GM18861 (cell line): ENCODE measurements around the gene SH2D2A.

Source experiments
- ATAC-seq: cut with Tn5 transposase; IDR thresholded peaks from one replicate; pipeline ENCODE4 v1.9.1; 2021; ENCODE audit not compliant: unreplicated experiment

Gene SH2D2A

DNA sequence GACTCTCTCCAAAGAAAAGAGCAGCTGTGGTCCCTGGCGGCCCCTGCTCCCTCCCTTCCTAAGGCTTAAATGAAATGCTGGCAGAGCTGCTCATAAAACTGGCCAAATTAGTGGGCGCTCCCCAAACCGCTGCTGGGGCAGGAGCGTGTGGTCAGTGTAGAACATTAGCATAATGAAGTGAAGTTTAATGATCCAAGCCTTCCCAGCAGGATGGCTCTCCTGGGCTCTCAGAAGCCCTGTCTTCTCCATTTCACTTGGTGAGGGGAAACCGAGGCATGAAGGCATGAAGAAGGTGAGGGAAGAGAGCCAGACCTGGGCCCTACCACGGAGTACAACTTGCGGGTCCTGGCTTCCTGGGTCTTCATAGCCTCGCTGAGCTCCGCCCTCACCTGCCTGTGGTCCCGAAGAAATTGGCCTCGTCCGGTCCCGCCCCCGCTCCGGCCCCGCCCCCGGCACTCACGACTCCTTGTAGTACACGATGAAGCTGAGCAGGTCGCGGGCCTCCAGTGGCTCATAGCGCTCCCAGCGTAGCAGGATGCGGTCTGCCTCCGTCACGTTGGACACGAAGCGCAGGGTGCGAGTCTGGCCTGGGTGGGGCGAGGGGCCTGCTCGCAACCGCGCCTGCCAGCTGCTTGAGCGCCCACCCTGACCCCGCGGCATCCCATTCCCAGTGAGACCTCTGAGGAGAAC lies 32.0 kb upstream of the SH2D2A start:
- ATAC-seq: no peak

DNA sequence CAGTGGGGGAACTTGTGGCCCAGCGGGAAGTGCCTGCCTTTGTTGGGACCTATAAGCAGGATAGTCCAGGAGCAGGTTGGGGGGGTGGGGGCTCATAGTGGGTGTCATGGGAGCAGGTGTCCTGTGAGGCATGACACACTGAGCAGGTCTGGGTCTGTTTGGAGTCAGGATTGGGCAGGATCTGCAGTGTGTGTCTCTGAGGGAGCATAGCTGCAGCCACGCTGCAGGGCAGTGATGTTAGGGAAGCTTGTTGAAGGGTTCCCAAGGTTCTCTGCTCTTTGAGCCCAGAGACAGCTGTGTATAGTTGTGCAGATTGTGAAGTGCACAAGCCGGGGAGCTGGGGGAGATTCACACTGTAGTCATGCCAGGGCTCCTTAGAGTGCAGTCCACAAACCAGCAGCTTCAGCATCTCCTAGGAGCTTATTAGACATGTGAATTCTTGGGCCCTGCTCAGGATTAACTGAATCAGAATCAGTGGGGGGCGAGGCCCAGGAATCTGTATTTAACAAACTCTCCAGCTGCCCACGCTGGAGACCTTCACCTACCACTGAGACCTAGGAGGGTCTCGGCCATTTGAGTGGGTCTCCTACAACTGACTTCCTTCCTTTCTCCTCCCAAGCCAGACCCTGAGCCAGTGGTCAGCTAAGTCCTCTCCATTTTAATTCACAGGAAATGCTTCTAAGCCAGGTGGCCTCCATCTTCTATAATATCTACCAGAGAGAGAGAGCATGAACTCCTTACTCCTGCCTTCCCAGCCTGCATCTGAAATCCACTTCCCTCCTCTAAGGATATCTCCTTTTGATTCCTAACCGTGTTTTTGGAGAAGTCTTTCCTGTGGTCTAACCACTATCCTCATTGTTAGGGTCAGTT lies 31.2 kb upstream of the SH2D2A start:
- ATAC-seq: no peak

DNA sequence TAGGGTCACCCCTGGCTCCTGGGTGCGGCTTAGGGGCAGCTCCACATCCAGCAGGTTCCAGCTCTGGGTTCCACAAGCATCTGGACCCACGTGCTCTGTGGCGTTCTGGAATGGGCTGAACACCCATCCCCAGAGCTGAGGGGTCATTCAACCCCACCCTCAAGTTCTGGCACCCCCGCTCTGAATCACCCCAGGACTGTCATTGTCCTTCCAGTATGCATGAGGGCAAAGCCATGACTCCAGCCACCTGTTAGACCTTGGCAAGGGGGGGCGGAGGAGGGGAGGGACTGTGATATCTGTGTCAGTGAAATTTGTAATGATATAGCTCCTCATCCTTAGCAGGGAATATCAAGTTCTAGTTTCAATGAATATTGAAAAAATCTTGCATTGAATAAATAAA lies 30.0 kb upstream of the SH2D2A start:
- no peak for ATAC-seq

DNA sequence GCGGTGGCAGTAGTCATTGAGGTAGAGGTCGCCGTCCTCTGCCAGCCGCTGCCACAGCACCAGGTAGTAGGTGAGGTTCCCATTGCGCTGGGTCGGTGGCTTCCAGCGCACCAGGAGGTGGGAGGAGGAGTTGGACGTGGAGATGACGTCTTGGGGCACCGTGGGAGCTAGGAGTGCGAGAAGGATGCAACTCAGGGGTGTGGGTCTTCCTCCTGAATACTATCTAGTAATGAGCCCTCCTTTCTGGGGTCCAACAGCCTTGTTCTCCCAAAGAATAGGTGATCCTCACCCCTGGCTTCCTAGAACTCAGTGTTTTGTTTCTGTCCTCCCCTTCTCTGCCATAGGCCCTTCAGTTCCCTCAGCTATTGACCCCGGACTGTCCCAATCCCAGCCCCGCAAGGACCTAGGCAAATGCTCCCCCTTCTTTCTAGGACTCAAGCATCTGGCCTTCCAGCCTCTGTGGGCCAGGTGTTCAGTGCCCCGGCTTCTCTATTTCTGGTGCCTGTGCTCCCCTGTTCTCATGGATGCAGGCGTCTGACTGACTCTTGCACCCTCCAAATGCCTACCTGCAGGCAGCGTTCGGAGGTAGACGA lies 29.4 kb upstream of the SH2D2A start:
- ATAC-seq: no peak

DNA sequence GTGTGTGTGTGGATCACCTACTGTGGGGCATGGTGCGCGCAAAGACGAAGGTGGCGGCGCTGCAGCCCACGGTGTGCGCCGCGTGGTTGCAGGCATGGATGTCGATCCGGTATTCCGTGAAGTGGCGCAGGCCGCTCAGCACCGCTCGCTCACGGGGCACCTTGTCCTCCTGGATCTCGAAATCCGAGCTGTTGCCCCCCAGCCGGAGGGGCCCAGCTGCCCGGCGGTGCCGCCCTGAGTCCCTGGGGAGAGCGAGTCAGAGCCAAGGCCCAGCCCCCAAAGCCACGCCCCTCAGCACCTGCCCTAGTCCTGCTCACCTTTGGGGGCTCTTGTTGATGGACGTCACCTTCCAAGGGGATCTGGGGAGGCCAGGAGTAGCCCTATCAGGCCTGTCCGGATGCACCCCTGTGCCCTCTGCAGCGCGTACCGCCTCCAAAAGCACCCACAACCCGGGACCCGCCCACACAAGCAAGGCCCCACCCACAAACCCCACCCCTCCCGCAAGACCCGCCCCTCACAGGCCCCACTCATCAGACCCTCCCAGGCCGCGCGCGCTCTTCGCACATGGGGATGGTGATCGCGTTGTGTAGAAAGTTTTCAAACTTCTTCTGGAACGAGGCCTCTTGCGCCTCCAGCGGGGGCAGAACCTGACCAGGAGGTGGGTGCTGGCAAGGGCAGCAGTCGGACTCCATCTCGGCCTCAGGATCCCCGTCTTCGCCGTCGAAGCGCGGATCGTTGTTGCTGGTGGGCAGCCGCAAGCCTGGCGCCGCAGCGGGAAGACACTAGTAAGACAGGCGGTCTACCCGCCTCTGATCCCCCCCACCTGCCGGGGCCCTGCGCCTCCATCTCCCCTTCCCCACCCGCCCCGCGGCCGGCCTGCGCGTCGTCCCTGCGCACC lies 28.7 kb upstream of the SH2D2A start:
- no peak for ATAC-seq

DNA sequence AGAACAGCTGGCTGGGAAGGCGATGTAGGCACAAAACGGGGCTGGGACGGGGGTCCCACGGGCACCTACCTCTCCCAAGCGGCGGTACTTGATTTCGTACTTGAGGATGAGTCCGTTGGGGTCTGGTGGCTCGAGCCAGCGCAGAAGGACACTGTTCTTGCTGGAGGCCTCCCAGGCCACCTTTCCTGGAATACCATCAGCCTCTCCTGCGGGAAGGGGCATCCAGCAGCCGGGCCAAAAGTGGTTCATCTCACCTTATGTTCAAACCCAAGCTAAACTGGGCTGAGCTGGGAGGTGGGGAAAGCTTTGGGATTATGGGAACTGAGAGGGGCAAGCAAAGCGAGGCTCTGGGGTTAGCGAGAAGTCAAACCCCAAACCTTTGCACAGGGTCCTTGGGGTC lies 28.0 kb upstream of the SH2D2A start:
- ATAC-seq: no peak

DNA sequence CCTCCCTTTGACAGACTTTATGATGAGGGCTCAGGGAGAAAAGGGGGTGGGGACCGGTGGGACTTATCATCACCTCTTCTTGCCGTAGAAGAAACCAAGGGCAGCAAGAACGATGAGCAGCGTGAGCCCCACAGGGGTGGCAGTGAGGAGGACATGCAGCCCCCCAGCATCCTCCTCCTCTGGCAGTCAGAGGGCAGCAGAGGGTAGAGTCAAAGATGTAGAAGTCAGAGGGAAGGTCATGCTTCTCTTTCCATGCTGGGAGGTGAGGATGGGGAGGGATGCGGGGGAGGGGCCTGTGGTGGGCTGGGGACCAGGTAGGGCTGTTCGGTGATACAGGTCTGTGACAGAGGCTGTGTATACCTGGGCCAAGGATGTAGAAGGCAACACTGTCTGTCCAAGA lies 27.5 kb upstream of the SH2D2A start:
- ATAC-seq: no peak

DNA sequence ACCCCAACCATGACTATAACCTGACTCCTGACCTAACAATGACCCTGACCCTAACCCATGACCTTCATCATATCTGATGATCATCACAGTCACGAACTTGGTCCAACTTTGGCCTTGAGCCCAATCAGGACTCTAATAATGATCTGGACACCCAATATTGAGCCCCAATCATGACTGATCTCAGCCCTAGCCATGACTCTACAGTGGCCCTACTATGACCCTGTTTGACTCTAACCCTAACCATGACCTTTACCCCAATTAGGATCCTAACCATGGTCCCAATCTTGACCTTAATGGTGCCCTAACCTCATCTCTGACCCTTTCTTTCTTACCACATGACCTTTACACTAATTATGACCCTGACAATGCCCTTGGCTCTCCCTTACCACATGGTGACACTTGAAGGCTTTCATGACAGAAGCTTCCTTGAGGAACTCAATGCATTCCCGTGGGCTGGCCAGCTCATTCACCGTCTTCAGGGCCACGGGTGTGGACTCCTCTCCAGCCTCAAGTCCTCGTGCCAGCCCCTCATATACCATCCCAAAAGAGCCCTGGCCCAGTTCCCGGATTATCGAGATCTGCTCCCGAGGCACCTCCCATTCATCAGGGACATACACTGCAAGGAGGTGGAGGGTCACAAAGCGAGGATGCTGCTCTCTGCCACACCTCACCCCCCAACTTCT lies 26.1 kb upstream of the SH2D2A start:
- ATAC-seq: no peak

DNA sequence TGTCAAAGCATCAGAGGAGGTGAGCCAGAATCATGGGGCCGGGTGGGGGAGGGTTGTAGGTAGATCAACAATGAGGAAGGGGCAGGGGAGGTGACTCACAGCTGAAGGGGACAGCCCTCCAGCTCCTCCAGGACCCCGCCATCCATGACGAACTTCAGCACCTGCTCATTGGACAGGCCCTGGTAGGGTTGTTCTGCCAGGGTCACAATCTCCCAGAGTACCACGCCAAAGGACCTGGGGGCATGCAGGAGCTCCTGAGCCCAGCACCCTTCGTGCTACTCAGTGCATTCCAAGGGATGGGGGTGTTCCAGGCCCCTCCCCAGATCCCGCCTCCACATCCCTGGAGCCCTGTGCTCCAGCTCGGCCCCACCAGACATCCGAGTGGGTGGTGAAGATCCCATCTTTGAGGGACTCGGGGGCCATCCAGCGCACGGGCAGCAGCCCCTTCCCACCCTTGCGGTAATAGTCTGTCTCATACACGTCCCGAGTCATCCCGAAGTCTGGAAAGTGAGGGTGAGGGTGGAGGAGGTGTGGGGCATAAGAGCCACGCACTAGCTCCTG lies 24.7 kb upstream of the SH2D2A start:
- ATAC-seq: no peak

DNA sequence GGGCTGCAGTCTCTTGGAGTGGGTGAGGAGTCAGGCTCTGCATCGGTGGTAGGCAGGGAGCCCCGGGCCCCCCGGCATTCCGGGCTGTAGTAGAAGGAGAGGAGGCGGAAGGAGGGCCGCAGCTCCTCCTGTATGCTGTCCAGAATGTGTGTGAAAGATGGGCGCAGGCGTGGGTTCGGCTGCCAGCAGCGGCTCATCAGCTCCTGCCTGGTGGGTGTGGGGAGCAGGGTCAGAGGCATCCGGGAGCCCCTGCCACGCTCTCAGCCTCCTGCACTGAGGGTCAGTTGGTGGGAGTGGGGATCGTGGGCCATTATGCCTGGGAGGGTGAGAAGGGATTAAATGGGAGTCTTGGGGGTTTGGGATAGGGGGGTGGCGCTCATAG lies 24.2 kb upstream of the SH2D2A start:
- ATAC-seq: no peak

DNA sequence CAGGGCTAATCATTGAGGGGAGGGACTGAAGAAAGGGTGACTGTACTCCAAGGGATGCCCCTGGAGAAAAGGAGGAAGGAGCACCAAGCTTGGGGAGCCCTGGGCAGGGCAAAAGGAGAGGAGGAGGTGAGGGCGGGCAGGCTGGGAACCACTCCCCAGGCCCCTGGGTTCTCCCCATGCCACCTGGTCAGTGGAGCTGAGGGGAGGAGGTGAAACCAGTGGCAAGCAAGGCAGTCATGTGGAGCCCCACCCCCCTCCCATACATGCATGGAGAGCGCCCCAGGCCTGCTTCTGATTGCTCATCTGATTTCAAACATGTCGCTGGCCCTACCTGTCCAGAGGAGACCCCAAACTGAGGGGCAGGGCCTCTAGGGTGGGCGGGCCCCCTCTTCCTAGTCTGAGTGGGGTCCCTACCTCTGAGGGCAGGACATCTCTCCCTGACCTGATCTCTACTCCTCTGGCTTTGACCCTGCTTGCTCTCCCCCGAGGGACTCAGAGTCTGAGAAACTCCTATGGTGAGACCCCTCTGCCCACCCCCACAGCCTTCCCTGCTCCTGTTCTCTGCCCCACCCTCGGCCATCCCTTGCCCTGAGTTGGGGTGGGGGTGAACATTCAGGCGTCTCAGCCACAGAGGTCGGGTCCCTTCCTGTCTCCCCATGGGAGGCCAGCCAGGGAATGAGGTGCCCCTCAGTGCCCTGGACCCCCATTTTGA lies 23.7 kb upstream of the SH2D2A start:
- no peak for ATAC-seq

DNA sequence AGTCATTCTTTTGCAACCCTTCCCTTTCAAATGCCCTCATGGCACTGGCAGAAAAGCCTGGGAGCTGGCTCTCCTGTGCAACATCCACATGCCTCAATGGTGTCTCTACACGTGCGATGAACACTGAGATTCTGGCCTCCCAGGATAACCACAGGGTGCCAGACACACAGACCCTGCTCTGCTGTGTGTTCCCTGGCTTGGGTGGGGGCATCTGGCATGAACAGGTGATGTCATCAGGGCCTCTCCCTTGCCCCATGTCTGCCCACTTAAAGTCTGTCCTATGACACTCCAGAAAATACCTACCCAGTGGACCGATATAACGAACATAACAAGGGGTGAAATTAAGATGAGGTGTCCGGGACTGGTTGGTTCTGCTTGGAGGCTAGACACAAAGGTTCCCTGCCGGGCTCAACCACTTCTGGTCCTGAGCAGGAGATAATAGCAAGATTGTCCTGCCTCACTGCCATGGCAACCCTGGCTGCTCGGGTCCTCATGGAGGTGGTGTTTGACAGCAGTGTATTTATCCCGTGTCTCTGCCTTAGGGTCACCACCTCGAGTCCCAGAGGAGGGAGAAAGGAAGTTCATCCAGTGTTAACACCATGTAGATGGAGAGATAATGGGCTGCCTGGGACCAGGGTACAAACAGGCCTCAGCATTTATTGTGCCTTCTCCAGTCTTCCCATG lies 22.9 kb upstream of the SH2D2A start:
- no peak for ATAC-seq

DNA sequence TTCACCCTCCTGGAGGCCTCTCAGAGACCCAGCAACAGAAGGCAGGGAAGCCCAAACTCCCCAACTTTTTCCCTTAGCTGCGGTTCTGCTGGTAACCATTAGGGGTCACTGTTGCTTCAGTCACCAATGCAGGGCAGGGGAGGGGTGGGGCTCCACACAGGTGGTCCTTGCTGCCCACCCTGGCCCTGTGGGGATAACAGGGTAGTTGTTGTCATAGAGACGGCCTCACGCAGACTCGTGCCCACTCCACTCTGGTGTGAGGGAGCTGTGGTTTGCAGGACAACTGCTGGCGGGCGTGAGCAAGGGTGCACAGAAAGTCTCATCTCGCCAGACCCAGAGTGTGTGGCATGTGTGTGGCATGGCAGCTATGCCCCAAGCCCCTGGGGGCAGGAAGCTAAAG lies 22.3 kb upstream of the SH2D2A start:
- no peak for ATAC-seq

DNA sequence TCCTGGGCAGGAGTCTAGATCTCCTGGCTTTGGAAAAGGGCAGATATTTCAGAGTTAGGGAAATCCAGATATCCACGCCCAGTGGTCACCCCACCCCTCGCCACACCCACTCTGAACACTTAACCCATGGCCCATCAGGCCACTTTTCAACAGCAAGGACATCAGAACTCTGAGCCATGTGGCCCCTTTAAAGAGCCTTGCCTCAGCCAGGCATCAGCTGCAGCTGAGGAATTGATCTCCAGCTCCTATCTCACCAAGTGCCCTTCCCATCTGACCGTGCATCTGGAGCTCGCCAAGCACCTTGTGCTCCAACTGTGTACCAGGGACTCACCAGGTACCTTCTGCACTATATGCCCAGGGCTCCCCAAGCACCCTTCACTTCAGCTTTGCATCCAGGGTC lies 20.2 kb upstream of the SH2D2A start:
- no peak for ATAC-seq

DNA sequence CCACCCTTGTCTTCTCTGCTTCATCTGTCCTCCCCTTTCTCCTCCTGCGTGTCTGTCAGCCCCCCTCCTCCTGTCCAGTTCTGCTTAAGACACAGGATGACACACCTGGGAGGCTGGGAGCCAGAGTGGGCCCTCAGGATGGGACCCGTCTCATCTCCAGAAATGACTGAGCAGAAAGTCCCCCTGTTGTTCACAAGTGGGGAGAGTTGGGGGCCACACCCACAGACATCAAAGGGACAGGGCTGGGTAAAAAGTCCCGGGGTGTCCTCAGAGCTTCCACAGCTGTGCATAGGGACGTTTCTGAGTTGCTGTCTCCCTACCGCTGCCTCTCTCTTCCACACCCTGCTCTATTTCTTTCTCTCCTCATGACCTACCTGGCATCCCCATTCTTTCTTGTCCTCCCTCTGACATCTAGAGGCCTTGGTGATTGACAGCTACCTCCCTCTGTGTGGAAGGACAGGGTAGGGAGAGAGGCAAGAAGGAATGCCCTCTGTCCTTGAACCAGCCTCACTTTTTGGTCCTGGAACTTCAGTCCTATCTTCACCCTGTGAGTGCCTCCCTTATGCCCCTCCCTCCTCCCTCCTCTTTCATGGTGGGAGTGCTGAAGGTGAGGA lies 19.5 kb upstream of the SH2D2A start:
- ATAC-seq: no peak

DNA sequence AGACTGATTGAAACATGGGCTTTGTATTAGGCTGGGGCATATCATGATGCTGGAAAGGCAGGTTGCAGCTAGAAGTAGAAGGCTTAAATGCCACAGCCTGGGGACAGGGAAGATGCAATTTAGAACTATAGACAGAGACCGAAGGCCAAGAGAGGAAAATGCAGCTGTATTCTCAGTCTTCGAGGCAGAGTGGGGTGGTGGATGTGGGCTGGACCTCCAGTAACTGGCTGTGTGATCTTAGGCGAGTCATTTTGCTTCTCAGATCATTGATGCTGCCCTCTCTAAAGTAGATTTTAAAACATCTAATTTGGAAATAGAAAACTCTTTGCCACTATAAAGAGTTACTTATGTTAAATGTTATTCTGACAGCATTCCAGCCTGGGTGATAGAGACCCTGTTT lies 17.7 kb upstream of the SH2D2A start:
- no peak for ATAC-seq

DNA sequence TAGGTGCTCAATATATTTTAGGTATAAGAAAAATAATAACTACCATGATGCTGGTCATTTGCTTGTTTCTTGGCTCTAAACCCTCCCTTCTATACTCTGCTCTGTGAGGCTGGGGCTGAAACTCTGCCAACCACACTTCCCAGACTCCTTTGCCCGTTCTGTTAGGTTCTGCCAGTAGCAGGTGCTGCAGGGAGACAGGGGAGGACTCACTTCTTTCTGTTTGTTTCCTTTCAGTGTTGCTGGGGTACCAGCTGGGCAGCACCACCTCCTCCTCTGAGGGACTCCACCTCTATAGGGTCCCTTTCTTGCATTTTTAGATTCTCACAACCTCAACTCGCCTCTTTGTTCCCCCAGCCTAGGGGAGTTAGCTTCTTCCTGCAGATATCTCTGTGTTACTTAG lies 17.0 kb upstream of the SH2D2A start:
- no peak for ATAC-seq

DNA sequence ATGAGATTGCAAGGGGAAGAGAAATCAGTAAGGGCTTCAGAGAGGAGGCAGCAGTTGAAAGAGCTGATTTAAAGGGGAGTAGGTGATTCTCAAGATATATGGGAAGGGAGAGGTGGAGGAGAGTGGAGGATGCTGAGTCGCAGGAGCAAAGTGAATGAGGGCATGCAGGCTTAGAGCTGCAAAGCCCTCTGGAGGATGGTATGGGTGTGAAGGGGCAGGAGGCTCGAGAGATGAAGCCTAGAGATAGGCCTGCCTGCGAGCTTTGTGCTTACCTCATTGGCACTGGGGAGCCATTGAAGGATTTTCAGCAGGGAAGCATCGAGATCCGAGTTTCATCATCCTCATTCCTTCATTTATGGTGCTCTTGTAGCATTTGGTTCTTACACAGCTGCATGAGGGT lies 15.8 kb upstream of the SH2D2A start:
- no peak for ATAC-seq
